Fibroblast of skin of left biceps (primary cell): Measurements from ENCODE around the gene NR3C1.
A peak's percentile ranks its signal among the peaks of the same experiment; 100 is the strongest.

Experiments used
- DNase-seq, 2 experiments: peaks; one replicate each; pipeline ENCODE4 v3.0.0-alpha.2; 2013; ENCODE audit warnings: low read depth in 2 of 2

The NR3C1 gene

DNA sequence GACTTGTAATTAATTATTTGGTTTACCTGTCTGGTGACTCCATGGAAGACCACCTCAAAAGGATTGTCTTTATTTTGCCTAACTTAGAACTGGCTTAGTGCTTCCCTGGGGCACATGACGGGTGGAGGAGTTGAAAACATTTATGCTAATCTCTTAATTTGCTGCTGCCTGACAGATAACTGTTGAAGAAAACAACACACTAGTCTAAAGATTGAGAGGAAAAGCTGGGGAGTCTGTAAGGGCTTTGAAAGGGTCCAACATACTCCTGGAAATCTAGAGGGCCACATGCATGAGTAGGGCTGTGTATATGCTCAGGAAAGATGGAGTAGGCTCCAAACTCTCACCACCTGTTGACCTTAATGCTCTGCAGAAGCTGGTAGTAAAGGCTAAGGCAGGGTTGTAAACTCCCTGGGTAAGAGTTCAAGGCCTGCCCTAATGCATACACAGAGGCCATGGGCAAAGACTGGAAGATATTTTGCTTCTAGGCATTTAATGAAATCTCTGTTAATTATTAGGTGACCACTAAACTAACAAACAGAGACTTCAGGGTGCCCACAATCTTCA lies 40.7 kb downstream of the NR3C1 start:
- no peak for DNase-seq

DNA sequence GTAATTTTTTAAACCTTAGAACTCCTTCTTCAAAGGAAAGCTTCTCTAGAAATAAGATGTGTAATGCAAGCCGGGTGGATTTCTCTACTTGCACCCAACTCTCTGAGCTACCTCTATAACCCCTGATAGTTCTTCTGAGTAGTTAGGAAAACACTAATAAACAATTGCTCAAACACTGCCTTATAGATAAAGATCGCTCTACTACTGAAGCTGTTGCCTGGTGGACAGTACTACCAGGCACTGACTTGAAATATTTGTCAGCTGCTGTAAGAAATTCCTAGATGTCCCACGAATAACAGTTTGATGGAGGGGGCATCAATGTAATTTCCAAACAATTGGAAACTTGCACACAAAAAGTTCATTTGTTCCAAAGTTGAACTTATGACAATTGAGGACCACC lies 42.0 kb downstream of the NR3C1 start:
- no peak for DNase-seq

- DNase-seq = no peak
These were observed 42.7 kb downstream of the NR3C1 start for GRCh38 chr5:143360755-143361154.

- no peak for DNase-seq
These were observed 43.6 kb downstream of the NR3C1 start for GRCh38 chr5:143359869-143360268.

GRCh38 chr5:143356855-143357583 lies 46.5 kb downstream of the NR3C1 start:
- no peak for DNase-seq

DNA sequence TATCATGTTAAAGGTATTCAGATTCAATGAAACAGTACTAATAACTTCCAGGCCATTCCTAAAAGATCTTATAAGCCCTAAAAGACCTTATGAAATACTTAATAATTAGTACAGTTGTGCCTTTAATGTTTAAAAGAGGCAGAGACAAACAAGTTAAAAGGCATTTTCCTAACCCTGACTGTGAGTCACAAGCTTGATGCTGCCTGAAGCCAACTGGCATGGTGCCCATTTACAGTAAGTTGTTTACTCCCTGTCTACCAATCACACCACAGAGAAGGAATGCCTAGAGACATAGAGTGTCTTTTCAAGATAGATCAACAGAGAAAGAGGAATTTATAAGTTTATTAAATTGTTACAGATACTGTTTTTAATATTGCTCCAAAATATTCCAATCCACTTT lies 47.8 kb downstream of the NR3C1 start:
- peak; percentile 79 to 81 for DNase-seq

DNA sequence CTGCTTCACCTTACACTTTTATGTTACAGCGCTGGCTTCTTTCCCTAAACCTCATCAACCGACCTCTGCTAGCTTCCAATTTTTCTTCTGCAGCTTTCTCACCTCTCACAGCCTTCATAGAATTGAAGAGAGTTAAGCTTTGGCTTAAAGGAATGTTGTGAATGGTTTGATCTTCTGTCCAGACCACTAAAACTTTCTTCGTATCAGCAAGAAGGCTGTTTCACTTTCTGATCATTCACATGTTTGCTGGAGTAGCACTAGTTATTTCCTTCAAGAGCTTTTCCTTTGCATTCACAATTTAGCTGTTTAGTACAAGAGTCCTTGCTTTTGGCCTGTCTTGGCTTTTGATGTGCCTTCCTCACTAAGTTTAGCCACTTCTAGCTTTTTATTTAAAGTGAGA lies 49.5 kb downstream of the NR3C1 start:
- DNase-seq = no peak

DNA sequence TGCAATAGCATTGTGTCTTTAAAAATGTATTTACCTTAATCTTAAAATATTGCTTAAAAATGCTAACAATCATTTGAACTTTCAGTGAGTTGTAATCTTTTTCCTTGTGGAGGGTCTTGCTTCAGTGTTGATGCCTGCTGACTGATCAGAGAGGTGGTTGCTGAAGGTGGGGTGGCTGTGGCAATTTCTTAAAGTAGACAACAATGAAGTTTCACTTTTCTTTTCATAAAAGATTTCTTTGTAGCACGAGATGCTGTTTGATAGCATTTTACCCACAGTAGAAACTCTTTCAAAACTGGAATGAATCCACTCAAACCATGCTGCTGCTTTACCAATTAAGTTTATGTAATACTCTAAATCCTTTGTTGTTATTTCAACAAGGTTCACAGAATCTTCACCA lies 50.8 kb downstream of the NR3C1 start:
- DNase-seq = no peak

DNA sequence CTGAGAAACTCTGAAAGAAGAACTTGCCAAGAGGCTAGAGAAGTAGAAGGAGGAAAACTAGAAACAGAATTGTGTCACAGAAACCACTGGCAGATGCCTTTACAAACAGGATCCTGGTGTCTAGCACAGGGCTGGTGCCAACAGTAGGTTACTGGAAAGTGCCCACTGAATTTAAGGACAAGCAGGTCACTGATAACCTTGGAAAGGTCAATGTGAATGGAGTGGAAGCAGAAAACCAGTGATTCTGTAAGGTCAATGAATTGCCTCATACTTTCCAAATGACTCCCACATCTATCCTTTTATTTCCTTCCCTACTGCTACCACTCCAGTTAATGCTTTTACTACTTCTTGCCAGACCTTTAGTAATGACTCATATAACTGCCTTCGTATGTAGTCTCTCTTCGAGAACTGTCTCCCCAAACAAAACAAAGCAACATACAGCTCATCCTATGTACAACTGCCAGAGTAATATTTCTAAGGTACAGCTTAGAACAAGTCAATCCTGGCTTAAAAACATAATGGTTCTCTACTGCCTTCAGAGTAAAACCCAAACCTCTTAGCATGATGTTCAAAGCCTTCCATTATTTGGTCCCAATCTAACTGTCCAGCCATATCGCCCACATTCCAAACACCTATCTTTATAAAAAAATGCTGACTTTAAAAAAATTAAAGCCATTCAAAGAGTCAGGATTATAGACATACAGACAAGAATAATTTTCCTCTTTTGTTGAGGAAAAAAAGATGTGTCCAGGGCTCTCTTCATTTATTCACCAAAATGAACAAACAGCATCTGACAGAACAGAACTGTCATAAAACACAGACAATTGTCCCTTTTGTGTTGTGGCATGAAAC lies 52.5 kb downstream of the NR3C1 start:
- DNase-seq = peak; percentile 58 to 68

- no peak for DNase-seq
These were observed 53.1 kb downstream of the NR3C1 start for GRCh38 chr5:143350341-143350740.

- no peak for DNase-seq
These were observed 54.3 kb downstream of the NR3C1 start for GRCh38 chr5:143349177-143349576.

DNA sequence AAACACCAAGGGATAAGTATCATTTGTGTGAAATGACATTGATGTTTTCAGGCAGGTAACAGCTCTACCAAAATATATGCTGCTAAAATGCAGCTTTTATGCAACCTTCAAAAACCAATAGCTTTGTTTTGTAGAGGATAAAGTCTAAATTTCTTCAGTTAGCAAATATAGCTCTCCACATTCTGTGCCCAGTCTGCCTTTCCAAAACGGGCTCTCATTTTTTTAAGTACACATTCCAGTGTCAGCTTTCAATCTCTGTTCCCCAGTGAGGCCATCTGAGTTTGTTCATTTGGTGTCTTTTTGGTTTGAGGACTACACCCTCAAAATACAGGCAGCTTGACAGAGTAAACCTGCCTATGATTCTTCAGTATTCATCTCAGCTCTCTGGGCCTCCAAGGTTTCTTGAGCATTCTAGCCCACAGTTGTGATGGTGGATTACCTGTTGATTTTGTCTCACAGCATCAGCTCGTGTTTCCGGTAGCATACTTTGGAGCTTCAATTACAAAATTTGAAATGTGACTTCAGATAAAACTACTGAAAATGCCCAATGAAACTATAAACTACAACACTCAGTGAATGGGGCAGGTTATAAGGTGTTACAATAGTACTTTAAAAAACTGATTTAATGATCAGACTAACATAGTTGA lies 55.7 kb downstream of the NR3C1 start:
- no peak for DNase-seq

DNA sequence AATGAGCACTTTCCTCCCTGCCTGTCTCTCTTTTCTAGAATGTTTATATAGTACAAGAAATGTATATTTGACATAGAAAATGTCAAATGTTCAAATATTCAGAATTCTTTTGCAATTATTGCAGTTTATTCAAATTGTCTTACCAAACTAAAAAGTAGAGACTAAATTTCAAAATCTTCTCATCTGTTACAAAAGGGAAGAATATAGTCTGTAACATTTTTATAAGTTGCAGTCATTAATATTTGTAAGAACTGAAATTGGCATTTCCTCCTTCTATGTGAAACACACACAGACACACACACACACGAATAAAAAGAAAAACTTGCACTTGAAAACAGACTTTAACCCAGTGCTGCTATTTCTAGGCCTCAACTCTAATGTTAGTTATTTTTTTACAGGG lies 56.4 kb downstream of the NR3C1 start:
- DNase-seq = no peak

DNA sequence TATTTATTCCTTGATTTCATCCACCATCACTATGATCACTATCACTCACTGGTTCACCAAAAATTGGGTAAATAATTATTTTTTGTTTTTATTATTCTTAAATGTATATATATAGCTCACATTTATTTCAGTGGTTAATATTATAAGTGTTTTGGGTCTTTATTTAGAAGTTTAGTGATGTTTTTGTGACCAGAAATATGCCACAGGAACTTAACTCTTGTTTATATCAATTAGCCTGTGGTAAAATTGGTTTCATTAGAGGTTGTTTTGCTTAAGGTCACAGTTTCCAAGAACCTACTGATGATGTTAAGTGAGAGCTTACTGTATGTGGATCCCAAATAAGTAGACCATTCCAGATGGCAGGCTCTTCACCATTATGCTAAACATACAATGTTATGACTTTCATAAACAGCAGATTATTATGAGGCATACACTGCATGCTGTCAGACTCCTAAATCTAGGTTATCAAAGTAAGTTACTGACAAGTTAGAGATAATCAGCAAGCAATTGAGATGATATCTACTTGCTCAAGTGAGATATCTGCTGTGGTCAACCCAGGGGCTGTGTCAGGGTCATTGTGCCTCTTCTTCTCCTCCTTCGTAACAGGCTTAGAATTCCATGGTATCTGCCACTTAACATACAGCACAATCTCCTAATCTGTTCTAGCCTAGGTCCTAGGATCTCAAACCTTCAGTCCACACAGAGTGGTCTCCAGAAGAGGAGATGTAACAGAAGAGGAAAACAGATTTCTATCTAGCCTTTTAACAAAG lies 57.6 kb downstream of the NR3C1 start:
- no peak for DNase-seq

DNA sequence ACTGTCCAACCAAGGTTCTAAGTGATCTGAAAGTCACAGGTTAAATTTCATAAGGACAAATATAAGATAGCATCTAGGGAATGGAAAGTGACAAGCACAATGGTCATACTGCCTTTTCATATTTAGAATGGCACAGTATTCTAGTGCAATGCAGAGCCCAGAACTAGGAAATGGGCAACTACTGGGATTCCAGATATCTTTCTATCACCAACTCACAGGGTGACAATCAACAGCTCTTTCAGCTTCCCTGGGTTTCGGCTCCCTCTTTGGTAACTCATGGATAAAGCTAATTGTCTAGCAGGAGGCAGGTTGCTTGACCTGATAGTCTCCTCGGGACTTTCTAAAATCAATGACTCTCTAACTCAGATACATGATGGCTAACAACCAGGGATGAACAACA lies 60.4 kb downstream of the NR3C1 start:
- DNase-seq = no peak

DNA sequence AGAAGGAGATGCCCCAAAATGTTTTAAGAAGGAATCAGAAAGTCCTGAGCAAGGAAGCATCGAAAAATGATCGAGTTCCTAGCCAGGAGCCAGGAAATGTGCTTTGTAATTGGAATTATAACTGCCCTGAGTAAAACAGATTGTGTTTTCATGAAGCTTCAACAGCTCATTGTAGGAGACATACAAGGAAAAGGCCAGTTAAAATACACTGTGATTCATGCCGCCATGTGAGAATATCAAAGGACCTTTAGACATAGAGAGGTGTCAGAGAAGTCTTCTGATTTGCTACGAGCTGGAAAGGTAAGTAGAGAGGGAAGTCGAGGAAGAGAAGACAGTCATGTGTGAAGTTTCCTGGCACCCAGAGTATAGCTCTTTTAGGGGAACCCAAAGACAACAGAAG lies 60.9 kb downstream of the NR3C1 start:
- no peak for DNase-seq

DNA sequence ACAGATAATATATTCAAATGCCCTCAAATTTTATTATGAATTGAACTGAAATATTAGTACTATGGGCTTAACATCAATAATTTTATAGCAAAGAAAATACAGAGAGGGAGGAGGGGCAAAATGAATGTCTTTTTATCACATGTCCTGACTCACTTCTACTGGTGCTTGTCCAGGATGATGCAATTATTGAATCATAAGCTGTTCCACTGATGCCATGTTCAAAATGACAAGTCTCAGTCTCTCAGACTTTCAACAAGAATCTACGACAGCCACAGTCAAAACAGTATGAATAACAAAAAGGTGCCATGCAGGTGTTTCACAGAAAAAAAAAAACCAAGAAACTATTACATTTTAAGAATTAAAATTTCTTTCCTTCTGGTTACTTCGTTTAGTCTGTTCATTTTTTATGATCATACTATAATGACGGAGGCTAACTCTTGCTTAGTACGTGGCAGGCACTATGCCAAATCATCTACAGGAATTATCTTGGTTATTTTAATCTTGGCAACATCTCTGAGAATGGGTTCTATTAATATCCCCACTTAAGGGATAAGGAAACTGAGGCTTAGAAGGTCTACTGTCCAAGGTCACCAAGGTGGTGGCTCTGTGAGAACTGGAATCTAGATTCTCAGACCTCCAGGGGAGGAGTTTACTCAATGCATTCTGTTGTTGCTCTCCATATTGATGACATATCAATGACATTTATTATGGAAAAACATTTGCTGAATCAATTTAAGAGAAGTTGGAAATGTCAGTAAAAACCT lies 61.5 kb downstream of the NR3C1 start:
- peak in 1 of 2 experiments; percentile 29 for DNase-seq

DNA sequence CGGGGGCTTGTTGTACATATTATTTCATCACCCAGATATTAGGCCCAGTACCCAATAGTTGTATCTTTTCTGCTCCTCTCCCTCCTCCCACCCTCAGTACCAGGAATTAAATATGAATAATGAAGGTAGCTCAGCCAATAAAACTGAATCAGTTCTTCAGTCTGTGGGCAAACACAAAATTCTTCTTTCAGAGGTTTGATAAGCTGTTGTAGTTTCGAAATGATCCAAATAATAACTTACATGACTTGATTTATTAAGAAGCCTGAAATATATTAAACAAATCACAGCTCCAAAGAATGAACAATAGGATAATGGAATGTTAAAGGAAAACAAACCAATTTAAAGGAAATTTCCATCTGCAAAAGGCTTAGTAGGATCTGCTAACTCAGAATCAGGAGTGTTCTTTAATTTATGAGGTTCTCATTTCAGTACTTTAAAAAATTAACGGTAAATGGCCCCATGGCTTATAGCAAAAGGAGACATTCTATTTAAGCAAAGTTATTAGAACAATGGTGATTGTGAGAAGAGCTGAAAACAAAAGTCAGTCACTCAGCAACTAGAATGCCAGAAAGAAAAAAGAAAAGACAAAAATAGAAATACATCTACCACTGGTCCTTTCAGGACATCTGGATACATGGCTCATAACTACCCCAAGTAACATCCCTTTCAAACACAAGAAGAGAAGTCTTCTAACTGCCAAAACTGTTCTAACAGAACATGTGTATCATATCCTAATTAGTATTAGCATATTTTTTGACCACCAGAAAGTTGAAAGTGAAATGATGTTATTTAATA lies 62.4 kb downstream of the NR3C1 start:
- no peak for DNase-seq

DNA sequence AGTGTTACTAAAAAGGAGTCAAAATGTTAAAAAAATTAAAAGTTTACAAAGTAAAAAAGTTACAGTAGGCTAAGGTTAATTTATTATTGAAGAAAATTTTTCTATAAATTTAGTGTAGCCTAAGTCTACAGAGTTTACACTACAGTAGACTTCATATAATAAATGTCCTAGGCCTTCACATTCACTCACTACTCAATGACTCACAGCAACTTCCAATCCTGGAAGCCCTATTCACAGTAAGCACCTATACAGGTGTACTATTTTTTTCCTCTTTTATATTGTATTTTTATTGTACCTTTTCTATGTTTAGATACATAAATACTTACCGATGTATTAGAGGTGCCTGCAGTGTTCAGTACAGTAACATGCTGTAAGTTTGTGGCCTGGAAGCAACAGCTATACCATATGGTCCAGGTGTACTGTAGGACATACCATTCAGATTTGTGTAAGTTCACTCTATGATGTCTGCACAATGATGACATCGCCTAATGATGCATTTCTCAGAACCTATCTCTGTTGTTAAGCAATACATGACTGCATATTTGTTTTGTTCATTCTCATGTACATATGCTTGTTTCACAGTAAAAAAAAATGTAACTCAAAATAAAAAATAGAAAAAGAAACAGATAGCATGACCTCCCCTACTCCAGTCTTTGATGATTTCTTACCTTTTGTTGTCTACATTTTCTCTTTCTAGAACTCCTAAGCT lies 64.7 kb downstream of the NR3C1 start:
- no peak for DNase-seq
